PC-9 (cell line): ENCODE results near the gene SEPHS2. TPM values are rescaled to one million over a fixed set of nuclear protein-coding genes. Genes with fewer than 3 reads are reported as not detected.

Experiments
- BruUV-seq: library from RNA; stranded (reverse); fragments of 400-500 nt; replicated peaks from 2 replicates; lab custom pipeline; 2021; lab: Mats Ljungman, UMichigan
- CTCF ChIA-PET: fragments of 300-600 bp; sonication (Branson Sonifier 250); formaldehyde crosslinking; loops from one replicate; lab custom pipeline; 2022; ENCODE audit warnings: antibody characterized with exemption; lab: Charles Lee
- POLR2A ChIA-PET: fragments of 300-600 bp; sonication (Branson Sonifier 250); formaldehyde crosslinking; loops from one replicate; lab custom pipeline; 2022; ENCODE audit warnings: antibody characterized with exemption; ENCODE audit not compliant: unreplicated experiment; lab: Charles Lee
- DNase-seq, 2 experiments: peaks; one replicate each; pipeline versions ENCODE4 v3.0.0 to v3.0.0-alpha.2; 2015 to 2022; ENCODE audit warnings: mixed read lengths in 1 of 2
- H2AFZ ChIP-seq: fragments of 200-600 bp; sonication (generic); 2 replicates; pipeline ENCODE4 v1.8.1; 2017; ENCODE audit warnings: antibody characterized with exemption
- H3F3A ChIP-seq: fragments of 200-600 bp; sonication (generic); 2 replicates; pipeline ENCODE4 v1.8.1; 2017; ENCODE audit warnings: antibody characterized with exemption, mild to moderate bottlenecking, low read depth; ENCODE audit not compliant: insufficient read depth
- H3K27ac ChIP-seq: fragments of 200-600 bp; sonication (generic); 2 replicates; pipeline ENCODE4 v1.6.1; 2016; ENCODE audit warnings: mixed run types
- H3K27me3 ChIP-seq: fragments of 200-600 bp; sonication (generic); 2 replicates; pipeline ENCODE4 v1.6.1; 2016; ENCODE audit warnings: low read depth, mixed run types; ENCODE audit not compliant: insufficient read depth
- H3K36me3 ChIP-seq: fragments of 200-600 bp; sonication (generic); 2 replicates; pipeline ENCODE4 v1.6.1; 2016; ENCODE audit warnings: low read depth, mixed run types
- H3K4me1 ChIP-seq: fragments of 200-600 bp; sonication (generic); replicated peaks from 2 replicates; pipeline ENCODE4 v1.6.1; 2016; ENCODE audit warnings: mixed run types; ENCODE audit not compliant: insufficient read depth
- H3K4me2 ChIP-seq: fragments of 200-600 bp; sonication (generic); 2 replicates; pipeline ENCODE4 v1.6.1; 2017; ENCODE audit warnings: mixed run types
- H3K4me3 ChIP-seq: fragments of 200-600 bp; sonication (generic); 2 replicates; pipeline ENCODE4 v1.6.1; 2016; ENCODE audit warnings: mixed run types
- H3K79me2 ChIP-seq: fragments of 200-600 bp; sonication (generic); 2 replicates; pipeline ENCODE4 v1.6.1; 2017; ENCODE audit warnings: low read depth, mixed run types
- H3K9me2 ChIP-seq: fragments of 200-600 bp; sonication (generic); 2 replicates; pipeline ENCODE4 v1.8.1; 2017; ENCODE audit warnings: mild to moderate bottlenecking; ENCODE audit not compliant: insufficient read depth
- H3K9me3 ChIP-seq: fragments of 200-600 bp; sonication (generic); 2 replicates; pipeline ENCODE4 v1.8.1; 2016; ENCODE audit warnings: low read depth; ENCODE audit not compliant: insufficient read depth
- H4K20me1 ChIP-seq: fragments of 200-600 bp; sonication (generic); 2 replicates; pipeline ENCODE4 v1.8.1; 2017; ENCODE audit not compliant: insufficient read depth
- EZH2 ChIP-seq: fragments of 200-600 bp; sonication (generic); IDR thresholded peaks from 2 replicates; pipeline ENCODE4 v1.8.0; 2017; ENCODE audit warnings: antibody characterized with exemption, low read depth
- intact Hi-C: fragments of 100-400 bp; cut with micrococcal nuclease; formaldehyde crosslinking; loops from one replicate; pipeline ENCODE4 v1.10.0; 2022; ENCODE audit not compliant: unreplicated experiment
- total RNA-seq: library from RNA; stranded (reverse); gene quantifications from 2 replicates; pipeline ENCODE4 v1.2.3, GENCODE V29; 2021
- TF ChIP-seq, protein P1 (sequence below): fragments of 200-600 bp; sonication (generic); conservative IDR thresholded peaks from 2 replicates; pipeline ENCODE4 v1.6.1; 2017; ENCODE audit warnings: mixed run types, antibody characterized with exemption, mild to moderate bottlenecking, moderate library complexity

Gene SEPHS2
- total RNA-seq, 1 experiment from 2014 or later: 67.2 TPM

DNA sequence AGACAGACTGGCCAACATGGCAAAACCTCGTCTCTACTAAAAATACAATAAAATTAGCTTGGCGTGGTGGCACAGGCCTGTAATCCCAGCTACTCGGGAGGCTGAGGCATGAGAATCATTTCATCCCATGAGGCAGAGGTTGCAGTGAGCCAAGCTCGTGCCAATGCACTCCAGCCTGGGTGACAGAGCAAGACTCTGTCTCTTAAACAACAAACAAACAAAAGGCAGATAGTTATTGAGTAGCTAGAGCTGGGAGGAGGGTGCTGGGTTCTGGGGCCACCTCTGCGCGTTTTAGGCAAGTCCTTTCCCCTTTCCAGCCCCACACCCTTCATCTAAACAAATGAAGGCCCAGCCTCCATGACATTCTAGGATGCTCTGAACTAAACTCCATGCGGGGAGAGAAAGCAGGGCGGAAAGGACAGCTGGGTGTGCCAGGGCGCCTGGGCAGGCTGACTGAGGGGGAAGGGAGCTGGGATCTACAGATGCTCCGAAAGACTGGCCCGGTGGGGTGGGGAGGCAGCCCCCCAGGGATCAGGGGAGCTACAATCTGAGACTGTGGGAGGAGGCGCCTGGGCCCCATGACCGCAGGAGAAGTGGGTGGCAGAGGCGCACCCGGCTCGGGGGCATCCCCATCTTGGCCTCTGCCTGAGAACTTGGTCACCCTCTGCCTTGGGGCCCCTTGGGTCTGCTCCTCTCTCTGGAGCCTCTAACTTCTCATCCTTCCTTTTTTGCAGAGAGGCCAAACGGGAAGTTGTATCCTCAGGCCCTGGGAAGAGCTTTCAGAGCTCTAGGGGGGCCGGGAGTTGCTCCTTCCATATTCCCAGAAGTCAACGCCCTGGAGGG is 27.8 kb upstream of the SEPHS2 start:
- POLR2A ChIA-PET: no interaction called here

DNA sequence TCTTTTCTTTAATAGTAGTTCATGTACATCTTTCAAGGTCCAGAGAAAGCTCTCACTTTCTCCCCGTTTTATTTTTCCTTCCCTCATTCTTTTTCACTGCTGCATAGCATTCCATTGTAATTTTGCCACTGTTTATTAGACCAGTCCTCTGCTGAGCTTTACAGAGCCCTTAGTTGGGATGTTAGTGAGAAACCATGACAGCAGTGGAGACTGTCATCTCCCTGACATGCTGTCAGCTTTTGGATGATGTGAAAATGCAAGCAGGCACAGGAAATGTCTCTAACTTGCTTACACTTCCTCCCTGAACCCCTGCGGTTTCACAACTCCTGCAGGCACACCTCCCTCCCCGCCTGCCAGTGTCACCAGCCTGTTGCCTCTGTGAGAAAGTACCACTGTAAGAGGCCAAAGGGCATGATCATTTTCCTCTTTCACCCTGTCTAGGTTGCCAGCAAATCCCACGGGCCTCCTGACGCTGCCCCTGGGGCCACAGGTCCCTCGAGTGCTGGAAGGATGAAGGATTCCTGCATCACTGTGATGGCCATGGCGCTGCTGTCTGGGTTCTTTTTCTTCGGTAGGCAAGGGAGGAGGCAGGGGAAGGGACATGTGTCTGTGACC is 26.8 kb upstream of the SEPHS2 start, which contains the start of gene ITGAL:
ITGAL (plus strand) TSS at position 415 of the 615 bp plus-strand sequence; CDS start at position 511, 96 bp downstream.
- Histone ChIP-seq H3K4me1 (no peaks in the 10 kb centered on the region; the same call in 1 of the 2 replicates), H3K79me2 (no peaks in the 10 kb centered on the region), H3F3A (0 out of 2 replicates have a peak, but pooled peaks cover 4% of the 10 kb centered on the region), H3K9me2 (no peaks in the 10 kb centered on the region), H3K36me3 (no peaks in the 10 kb centered on the region), H3K27ac (no peak within 1 kb of the TSS), H3K9me3 (no peaks in the 10 kb centered on the region), H3K27me3 (peaks cover 14% of the 10 kb centered on the region; the same call in 1 of the 2 replicates), H4K20me1 (no peaks in the 10 kb centered on the region), H3K4me2 (no peak within 1 kb of the TSS), H2AFZ (no peak within 1 kb of the TSS), H3K4me3 (no peak within 1 kb of the TSS)
- intact Hi-C loops: no loop called here
- no TSS peak for BruUV-seq
- ChIA-PET POLR2A (no interaction called here), CTCF (interaction anchor here (0.6 kb wide), 1 partner anchor 380 kb away, joined by 3 read pairs; no protein-coding TSS in a partner anchor)
- DNase-seq: no peak
- TF ChIP-seq, protein P1, sequence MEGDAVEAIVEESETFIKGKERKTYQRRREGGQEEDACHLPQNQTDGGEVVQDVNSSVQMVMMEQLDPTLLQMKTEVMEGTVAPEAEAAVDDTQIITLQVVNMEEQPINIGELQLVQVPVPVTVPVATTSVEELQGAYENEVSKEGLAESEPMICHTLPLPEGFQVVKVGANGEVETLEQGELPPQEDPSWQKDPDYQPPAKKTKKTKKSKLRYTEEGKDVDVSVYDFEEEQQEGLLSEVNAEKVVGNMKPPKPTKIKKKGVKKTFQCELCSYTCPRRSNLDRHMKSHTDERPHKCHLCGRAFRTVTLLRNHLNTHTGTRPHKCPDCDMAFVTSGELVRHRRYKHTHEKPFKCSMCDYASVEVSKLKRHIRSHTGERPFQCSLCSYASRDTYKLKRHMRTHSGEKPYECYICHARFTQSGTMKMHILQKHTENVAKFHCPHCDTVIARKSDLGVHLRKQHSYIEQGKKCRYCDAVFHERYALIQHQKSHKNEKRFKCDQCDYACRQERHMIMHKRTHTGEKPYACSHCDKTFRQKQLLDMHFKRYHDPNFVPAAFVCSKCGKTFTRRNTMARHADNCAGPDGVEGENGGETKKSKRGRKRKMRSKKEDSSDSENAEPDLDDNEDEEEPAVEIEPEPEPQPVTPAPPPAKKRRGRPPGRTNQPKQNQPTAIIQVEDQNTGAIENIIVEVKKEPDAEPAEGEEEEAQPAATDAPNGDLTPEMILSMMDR: no peak
- no peak for TF ChIP-seq EZH2

More for the DNA sequence above, 27.8 kb upstream of the SEPHS2 start:
- CTCF ChIA-PET: no interaction called here
- H3K4me1 ChIP-seq: no peaks in the 10 kb centered on the region; the same call in 1 of the 2 replicates
- H4K20me1 ChIP-seq: no peaks in the 10 kb centered on the region
- no peaks in the 10 kb centered on the region for H3K9me3 ChIP-seq
- DNase-seq: no peak
- H3K27ac ChIP-seq: no peak overlapping the region
- H2AFZ ChIP-seq: no peak overlapping the region
- H3K36me3 ChIP-seq: no peaks in the 10 kb centered on the region
- no TSS peak for BruUV-seq
- H3K4me2 ChIP-seq: no peak overlapping the region
- H3K79me2 ChIP-seq: no peaks in the 10 kb centered on the region
- H3K9me2 ChIP-seq: no peaks in the 10 kb centered on the region
- intact Hi-C loops: no loop called here
- peaks cover 14% of the 10 kb centered on the region; the same call in 1 of the 2 replicates for H3K27me3 ChIP-seq
- TF ChIP-seq EZH2: no peak
- TF ChIP-seq, protein P1: no peak
- 0 out of 2 replicates have a peak, but pooled peaks cover 4% of the 10 kb centered on the region for H3F3A ChIP-seq
- no peak overlapping the region for H3K4me3 ChIP-seq

DNA sequence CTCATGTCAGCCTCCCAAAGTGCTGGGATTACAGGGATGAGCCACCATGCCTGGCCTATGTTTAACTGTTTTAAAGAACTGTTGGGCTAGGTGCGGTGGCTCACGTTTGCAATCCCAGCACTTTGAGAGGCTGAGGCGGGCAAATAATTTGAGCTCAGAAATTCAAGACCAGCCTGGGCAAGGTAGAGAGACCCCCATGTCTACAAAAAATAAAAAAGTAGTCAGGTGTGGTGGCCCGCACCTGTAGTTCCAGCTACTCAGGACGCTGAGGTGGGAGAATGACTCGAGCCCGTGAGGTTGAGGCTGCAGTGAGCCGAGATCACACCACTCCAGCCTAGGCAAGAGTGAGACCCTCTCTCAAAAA is 24.9 kb upstream of the SEPHS2 start:
- Histone ChIP-seq H2AFZ (no peak overlapping the region), H3F3A (0 out of 2 replicates have a peak, but pooled peaks cover 4% of the 10 kb centered on the region), H3K4me1 (no peaks in the 10 kb centered on the region; the same call in 1 of the 2 replicates), H3K36me3 (no peaks in the 10 kb centered on the region), H3K27me3 (peaks cover 14% of the 10 kb centered on the region; the same call in 1 of the 2 replicates), H3K9me3 (no peaks in the 10 kb centered on the region), H3K4me2 (no peak overlapping the region), H3K9me2 (no peaks in the 10 kb centered on the region), H3K79me2 (no peaks in the 10 kb centered on the region), H4K20me1 (no peaks in the 10 kb centered on the region), H3K4me3 (no peak overlapping the region), H3K27ac (no peak overlapping the region)
- no TSS peak for BruUV-seq
- POLR2A ChIA-PET: no interaction called here
- intact Hi-C loops: no loop called here
- no peak for TF ChIP-seq EZH2
- TF ChIP-seq, protein P1: no peak
- CTCF ChIA-PET: interaction anchor here (0.6 to 0.8 kb wide), 2 partner anchors 9 to 24 kb away, joined by 3 to 8 read pairs; no protein-coding TSS in a partner anchor
- DNase-seq: no peak
